Pons (tissue), 1 donor: ENCODE measurements around the gene ABHD6.
"Not testable (repeated sequence)": the region's sequence is repeated elsewhere in the genome, so short reads cannot be mapped to it uniquely, and the experiment has no call there.

Experiments used
- DNase-seq: peaks from one replicate; pipeline ENCODE4 v3.0.0-alpha.2; 2016; ENCODE audit warnings: low spot score

The ABHD6 gene

GRCh38 chr3:58323529-58324390, 86.2 kb downstream of the ABHD6 start:
- DNase-seq, result no peak

- DNase-seq, result no peak
These were observed 87.1 kb downstream of the ABHD6 start for GRCh38 chr3:58324391-58325390.

- no peak for DNase-seq
These were observed 88.0 kb downstream of the ABHD6 start for GRCh38 chr3:58325525-58325992.

DNA sequence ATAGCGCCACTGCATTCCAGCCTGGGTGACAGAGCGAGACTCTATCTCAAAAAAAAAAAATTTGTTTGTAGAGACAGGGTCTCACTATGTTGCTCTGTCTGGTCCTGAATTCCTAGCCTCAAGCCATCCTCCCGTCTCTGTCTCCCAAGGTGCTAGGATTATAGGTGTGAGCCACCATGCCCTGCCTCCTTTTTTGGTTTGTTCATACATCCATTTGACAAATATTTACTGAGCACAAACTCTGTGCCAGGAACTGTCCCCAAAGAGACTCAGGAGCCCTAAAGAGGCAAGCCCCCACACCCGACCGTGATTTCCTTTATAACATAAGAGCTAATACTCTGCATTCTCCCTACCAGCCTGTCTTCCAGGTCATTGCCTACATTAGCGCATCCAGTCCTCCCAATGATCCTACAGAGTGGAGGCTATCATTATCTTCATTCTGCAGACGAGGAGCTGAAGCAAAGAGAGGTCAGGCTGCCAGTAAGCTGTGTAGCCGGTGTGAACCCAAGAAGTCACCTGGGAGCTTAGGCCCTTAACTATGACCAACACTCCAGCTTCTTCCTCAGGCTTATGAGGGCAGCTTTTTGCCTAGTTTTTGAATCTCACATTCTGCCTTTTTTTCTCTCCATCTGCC, 88.8 kb downstream of the ABHD6 start:
- DNase-seq, result no peak

- DNase-seq, result no peak
These were observed 91.7 kb downstream of the ABHD6 start for GRCh38 chr3:58329150-58329921.

- DNase-seq, result no peak
These were observed 92.4 kb downstream of the ABHD6 start for GRCh38 chr3:58329922-58330413.

DNA sequence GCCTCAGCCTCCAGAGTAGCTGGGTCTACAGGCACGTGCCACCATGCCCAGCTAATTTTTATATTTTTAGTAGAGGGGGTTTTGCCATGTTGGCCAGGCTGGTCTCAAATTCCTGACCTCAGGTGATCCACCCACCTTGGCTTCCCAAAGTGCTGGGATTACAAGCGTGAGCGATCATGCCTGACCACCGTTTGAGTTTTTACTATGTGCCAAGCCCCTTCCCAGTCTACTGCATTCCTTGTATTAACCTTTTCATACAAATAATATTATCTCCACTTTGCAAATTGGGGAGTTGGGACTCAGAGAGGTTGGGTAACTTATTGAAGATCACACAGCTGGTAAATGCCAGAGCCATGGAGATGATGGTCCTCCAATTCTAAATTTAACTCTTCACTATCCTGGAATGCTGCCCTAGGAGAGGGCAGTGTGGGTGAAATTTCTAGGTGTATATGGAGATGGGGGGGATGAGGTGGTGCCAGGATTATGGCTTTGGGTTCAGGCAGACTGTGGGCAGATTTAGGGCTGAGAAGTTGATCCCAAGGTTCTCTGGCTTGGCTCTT, 94.1 kb downstream of the ABHD6 start:
- DNase-seq, result no peak

GRCh38 chr3:58332575-58333188, 95.1 kb downstream of the ABHD6 start, which contains the start of gene PXK:
Gene PXK, plus strand, starts transcription at chr3:58332892. Its CDS starts 97 bp downstream, at chr3:58332989.
- DNase-seq, result peak; percentile 61

DNA sequence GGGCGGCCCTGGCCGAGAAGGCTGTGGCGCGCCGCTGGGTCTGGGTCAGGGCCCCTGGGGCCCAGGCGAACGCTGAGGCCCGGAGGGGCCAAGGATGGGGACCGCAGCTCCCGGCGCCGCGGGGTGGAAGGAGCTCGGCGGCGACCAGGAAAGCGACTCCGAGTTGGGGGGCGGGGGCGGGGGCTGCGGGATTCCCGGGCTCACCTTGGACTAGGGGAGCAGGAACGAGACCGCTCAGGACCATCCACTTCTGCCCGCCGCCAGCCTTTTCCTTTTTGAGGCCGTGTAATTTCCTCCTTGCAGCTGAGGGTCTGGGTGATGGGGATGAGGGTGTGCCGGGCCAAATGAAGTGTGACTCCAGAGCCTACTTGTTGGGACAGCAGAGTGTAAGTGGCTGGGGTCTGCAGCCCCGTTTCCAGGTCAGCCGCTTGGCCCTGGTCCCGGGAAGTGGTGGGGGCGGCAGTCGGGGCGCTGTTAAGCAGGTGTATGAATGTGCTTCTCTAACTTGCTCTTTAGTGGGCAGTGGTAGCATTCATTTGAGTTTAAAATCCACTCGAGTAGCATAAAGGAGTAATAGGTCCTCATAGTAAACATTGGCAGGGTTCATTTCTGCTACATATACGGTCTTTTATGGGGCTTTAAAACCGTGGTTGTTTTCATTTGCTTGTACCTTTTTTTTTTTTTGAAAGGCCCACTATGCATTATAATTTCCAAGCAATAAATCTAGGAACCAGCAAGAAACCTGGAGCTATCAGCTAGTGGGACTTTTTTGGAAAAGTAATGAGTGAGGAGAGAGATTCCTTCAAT, 95.8 kb downstream of the ABHD6 start:
- no peak for DNase-seq

DNA sequence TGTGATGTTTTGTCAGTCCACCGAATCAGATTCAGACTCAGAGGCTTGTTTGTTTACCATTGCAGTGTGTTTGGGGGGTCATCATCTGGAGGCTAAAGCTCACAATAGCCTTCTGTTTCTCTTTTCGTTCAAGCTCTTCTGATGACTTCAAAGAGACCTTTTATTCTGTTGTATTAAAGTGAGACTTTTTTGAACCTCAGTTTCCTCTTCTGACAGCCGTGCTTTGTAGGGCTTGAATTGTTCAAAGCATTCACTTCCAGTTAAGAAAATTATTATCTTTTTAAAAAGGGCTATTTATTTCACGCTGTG, 96.4 kb downstream of the ABHD6 start:
- peak; percentile 98 for DNase-seq

DNA sequence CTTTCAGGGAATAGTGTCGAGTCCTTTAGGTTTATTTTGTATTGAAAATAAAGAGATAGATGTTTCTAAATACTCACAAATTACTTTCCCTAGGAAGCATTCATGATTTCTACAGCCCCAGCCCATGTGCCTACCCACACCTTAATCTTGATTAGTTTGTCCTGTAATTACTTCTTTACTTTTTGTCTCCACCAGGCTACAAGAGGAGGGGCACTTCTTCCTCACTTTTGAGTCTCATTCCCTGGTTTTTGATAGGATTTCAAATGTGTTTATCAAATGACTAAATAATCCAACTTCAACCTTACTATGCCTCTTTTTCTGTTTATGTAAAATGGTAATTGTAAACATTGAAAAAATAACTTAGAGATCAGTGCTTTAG, 96.9 kb downstream of the ABHD6 start:
- DNase-seq, result peak; percentile 51

- peak; percentile 57 for DNase-seq
These were observed 98.0 kb downstream of the ABHD6 start for GRCh38 chr3:58335652-58335947.

- DNase-seq, result no peak
These were observed 98.7 kb downstream of the ABHD6 start for GRCh38 chr3:58336135-58336882.

DNA sequence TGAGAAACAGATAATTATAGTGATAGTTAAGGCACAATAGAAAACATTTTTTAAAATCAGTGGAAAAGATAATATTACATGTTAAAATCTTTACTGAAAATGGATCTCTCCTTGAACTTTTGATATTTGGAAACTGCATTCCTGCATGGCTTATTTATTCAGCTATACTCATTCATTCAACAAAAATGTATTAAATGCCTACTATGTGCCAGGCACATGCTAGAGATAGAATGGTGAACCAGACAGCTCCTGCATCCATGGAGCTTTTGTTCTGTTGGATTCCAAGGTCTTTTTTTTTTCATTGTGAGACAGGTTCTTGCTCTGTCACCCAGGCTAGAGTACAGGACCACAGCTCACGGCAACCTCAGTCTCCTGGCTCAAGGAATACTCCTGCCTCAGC, 99.6 kb downstream of the ABHD6 start:
- no peak for DNase-seq

DNA sequence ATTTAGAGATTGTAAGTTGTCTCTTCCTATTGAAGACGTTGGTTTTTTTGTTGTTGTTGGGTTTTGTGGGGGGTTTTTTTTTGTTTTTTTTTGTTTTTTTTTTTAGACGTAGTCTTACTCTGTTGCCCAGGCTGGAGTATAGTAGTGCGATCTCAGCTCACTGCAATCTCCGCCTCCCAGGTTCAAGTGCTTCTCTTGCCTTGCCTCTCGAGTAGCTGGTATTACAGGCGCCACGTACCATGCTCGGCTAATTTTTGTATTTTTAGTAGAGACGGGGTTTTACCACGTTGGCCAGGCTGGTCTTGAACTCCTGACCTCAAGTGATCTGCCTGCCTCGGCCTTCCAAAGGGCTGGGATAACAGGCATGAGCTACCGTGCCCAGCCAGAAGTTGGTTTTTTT, 101.6 kb downstream of the ABHD6 start:
- not testable (repeated sequence) for DNase-seq

- DNase-seq, result no peak
These were observed 103.1 kb downstream of the ABHD6 start for GRCh38 chr3:58340594-58341244.

DNA sequence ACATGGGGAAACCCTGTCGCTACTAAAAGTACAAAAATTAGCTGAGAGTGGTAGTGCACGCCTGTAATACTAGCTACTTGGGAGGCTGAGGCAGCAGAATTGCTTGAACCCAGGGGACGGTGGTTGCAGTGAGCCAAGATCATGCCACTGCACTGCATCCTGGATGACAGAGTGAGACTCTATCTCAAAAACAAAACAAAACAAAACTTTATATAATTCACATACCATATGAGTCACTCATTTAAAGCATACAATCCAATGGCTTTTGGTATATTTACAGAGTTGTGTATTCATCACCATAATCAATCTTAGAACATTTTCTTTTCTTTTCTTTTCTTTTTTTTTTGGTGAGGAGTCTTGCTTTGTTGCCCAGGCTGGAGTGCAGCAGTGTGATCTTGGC, 103.8 kb downstream of the ABHD6 start:
- DNase-seq, result no peak

GRCh38 chr3:58342676-58343075, 105.1 kb downstream of the ABHD6 start:
- peak; percentile 83 for DNase-seq
